PC-9 (cell line): Measurements from ENCODE around the gene EPHA3.

Source experiments
- EZH2 ChIP-seq: fragments of 200-600 bp; sonication (generic); IDR thresholded peaks from 2 replicates; pipeline ENCODE4 v1.8.0; 2017; ENCODE audit warnings: antibody characterized with exemption, low read depth
- TF ChIP-seq, protein P1 (sequence below): fragments of 200-600 bp; sonication (generic); conservative IDR thresholded peaks from 2 replicates; pipeline ENCODE4 v1.6.1; 2017; ENCODE audit warnings: mixed run types, antibody characterized with exemption, mild to moderate bottlenecking, moderate library complexity

- TF ChIP-seq, protein P1, sequence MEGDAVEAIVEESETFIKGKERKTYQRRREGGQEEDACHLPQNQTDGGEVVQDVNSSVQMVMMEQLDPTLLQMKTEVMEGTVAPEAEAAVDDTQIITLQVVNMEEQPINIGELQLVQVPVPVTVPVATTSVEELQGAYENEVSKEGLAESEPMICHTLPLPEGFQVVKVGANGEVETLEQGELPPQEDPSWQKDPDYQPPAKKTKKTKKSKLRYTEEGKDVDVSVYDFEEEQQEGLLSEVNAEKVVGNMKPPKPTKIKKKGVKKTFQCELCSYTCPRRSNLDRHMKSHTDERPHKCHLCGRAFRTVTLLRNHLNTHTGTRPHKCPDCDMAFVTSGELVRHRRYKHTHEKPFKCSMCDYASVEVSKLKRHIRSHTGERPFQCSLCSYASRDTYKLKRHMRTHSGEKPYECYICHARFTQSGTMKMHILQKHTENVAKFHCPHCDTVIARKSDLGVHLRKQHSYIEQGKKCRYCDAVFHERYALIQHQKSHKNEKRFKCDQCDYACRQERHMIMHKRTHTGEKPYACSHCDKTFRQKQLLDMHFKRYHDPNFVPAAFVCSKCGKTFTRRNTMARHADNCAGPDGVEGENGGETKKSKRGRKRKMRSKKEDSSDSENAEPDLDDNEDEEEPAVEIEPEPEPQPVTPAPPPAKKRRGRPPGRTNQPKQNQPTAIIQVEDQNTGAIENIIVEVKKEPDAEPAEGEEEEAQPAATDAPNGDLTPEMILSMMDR: no peak
- no peak for TF ChIP-seq EZH2
Observed at GRCh38 chr3:89367166-89367565, 259.7 kb downstream of the EPHA3 start.
